Sigmoid colon (tissue), 7 donors: Measurements from ENCODE around the gene ZNF579. TPM values are rescaled to one million over a fixed set of nuclear protein-coding genes. Genes with fewer than 3 reads are reported as not detected.

Experiments
- DNase-seq: peaks from one replicate; pipeline ENCODE4 v3.0.0-alpha.2; 2019
- H3K27ac ChIP-seq, 4 donors: fragments of 200-600 bp; sonication (generic); one replicate each; pipeline ENCODE4 v1.5.1; 2016 to 2019; ENCODE audit warnings: mild to moderate bottlenecking in 1 of 4
- H3K27me3 ChIP-seq, 3 donors: fragments of 200-600 bp; sonication (generic); one replicate each; pipeline ENCODE4 v1.5.1; 2019; ENCODE audit warnings: mild to moderate bottlenecking in 1 of 3
- H3K36me3 ChIP-seq, 4 donors: fragments of 200-600 bp; sonication (generic); one replicate each; pipeline ENCODE4 v1.5.1; 2016 to 2019
- H3K4me1 ChIP-seq, 4 donors: fragments of 200-600 bp; sonication (generic); one replicate each; pipeline ENCODE4 v1.5.1; 2017 to 2019
- H3K4me3 ChIP-seq, 4 donors: fragments of 200-600 bp; sonication (generic); one replicate each; pipeline ENCODE4 v1.5.1; 2017 to 2019; ENCODE audit warnings: mild to moderate bottlenecking in 2 of 4, moderate library complexity in 1 of 4
- H3K9me3 ChIP-seq, 4 donors: fragments of 200-600 bp in 3 of 4; sonication (generic) in 3 of 4; one replicate each; pipeline versions ENCODE4 v1.5.1 to v1.6.1; 2013 to 2019
- EP300 ChIP-seq, 4 donors: sonication (generic); formaldehyde crosslinking; IDR thresholded peaks; one replicate each; pipeline ENCODE4 v1.6.1; 2017; ENCODE audit warnings: antibody characterized with exemption in 4 of 4
- POLR2A ChIP-seq, 2 donors: fragments of 450-650 bp; IDR thresholded peaks; one replicate each; pipeline ENCODE4 v1.6.1; 2016; ENCODE audit warnings: antibody characterized with exemption in 2 of 2, mild to moderate bottlenecking in 2 of 2, moderate library complexity in 2 of 2
- POLR2AphosphoS5 ChIP-seq, 4 donors: sonication (generic); formaldehyde crosslinking; IDR thresholded peaks; one replicate each; pipeline ENCODE4 v1.6.1; 2017; ENCODE audit warnings: antibody characterized with exemption in 4 of 4
- WGBS, 2 donors: extraction: QIAGEN DNeasy Blood & Tissue Kit; methylation state at CpG; one replicate each; pipeline ENCODE4 v1.1.7; 2013; 5-methylcytosine and 5-hydroxymethylcytosine counted together
- intact Hi-C: fragments of 100-400 bp; cut with DNase I; formaldehyde crosslinking; loops from one replicate; pipeline ENCODE4 v1.15.1; 2023
- polyA plus RNA-seq, 3 donors: library from polyadenylated mRNA; stranded (reverse); fragments of 200-250 nt; gene quantifications; one replicate each; pipeline ENCODE4 v1.2.3, GENCODE V29; 2013
- total RNA-seq, 4 donors: library from RNA; depleted of rRNA; stranded (reverse); fragments of >200 nt; gene quantifications; one replicate each; pipeline ENCODE4 v1.1.0, GENCODE V29; 2016
- TF ChIP-seq, protein P1 (sequence below), 4 experiments: fragments of 450-650 bp in 3 of 4; fragments of 200-600 bp in 1 of 4; IDR thresholded peaks; one replicate each; pipeline ENCODE4 v1.5.1; 2016 to 2019; ENCODE audit warnings: antibody characterized with exemption in 4 of 4, mild to moderate bottlenecking in 3 of 4, moderate library complexity in 2 of 4
- donor health status: healthy with polysubstance abuse.
- donor health status: Bipolar disorder and iron deficiency.
- donor health status: healthy.

ZNF579 gene
- total and polyA plus RNA-seq, 7 donors, result 0.69 to 4.0 (median 2.0) TPM

GRCh38 chr19:55590617-55591016, 10.0 kb upstream of the ZNF579 start:
- Histone ChIP-seq H3K9me3 (no peaks in the 10 kb centered on the region), H3K27ac (no peak overlapping the region), H3K4me1 (peaks cover 0 to 23% (median 22%) of the 10 kb centered on the region in 4 donors), H3K4me3 (no peak overlapping the region), H3K27me3 (no peaks in the 10 kb centered on the region), H3K36me3 (peaks cover 0 to 25% (median 0%) of the 10 kb centered on the region in 4 donors)
- 46 to 83% methylated on average over 10 of the region's 10 CpGs for WGBS, 2 donors
- no peak for DNase-seq
- intact Hi-C loops, result no loop called here
- TF ChIP-seq POLR2A (IDR thresholded peaks at IDR 0.05) (no peak), POLR2AphosphoS5 (IDR thresholded peaks at IDR 0.05) (no peak), EP300 (IDR thresholded peaks at IDR 0.05) (no peak)
- TF ChIP-seq, protein P1, sequence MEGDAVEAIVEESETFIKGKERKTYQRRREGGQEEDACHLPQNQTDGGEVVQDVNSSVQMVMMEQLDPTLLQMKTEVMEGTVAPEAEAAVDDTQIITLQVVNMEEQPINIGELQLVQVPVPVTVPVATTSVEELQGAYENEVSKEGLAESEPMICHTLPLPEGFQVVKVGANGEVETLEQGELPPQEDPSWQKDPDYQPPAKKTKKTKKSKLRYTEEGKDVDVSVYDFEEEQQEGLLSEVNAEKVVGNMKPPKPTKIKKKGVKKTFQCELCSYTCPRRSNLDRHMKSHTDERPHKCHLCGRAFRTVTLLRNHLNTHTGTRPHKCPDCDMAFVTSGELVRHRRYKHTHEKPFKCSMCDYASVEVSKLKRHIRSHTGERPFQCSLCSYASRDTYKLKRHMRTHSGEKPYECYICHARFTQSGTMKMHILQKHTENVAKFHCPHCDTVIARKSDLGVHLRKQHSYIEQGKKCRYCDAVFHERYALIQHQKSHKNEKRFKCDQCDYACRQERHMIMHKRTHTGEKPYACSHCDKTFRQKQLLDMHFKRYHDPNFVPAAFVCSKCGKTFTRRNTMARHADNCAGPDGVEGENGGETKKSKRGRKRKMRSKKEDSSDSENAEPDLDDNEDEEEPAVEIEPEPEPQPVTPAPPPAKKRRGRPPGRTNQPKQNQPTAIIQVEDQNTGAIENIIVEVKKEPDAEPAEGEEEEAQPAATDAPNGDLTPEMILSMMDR (IDR thresholded peaks at IDR 0.05), result no peak

GRCh38 chr19:55590109-55590508, 9.5 kb upstream of the ZNF579 start:
- Histone ChIP-seq H3K4me1 (peaks cover 0 to 28% (median 26%) of the 10 kb centered on the region in 4 donors), H3K4me3 (no peak overlapping the region), H3K9me3 (no peaks in the 10 kb centered on the region), H3K27me3 (no peaks in the 10 kb centered on the region), H3K27ac (no peak overlapping the region), H3K36me3 (peaks cover 0 to 20% (median 0%) of the 10 kb centered on the region in 4 donors)
- intact Hi-C loops, result no loop called here
- DNase-seq, result no peak
- WGBS, 2 donors, result 61 to 69% methylated on average over 7 of the region's 7 CpGs
- TF ChIP-seq POLR2A (IDR thresholded peaks at IDR 0.05), result no peak
- TF ChIP-seq POLR2AphosphoS5 (IDR thresholded peaks at IDR 0.05), result no peak
- no peak for TF ChIP-seq EP300 (IDR thresholded peaks at IDR 0.05)
- TF ChIP-seq, protein P1 (IDR thresholded peaks at IDR 0.05), result no peak

DNA sequence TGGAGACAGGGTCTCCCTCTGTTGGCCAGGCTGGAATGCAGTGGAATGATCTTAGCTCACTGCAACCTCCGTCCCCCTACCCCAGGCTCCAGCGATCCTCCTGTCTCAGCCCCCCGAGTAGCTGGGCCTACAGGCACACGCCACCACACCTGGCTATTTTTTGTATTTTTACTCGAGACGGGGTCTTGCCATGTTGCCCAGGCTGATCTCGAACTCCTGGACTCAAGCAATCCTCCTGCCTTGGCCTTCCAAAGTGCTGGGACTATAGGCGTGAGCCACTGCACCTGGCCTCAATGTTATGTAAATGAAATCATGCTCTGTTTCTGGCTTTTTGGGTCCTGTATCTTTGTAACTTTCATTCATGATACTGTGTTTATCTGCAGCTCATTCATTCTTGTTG, 8.1 kb upstream of the ZNF579 start:
- H3K36me3 ChIP-seq, result peaks cover 0 to 16% (median 0%) of the 10 kb centered on the region in 4 donors
- intact Hi-C loops, result no loop called here
- WGBS, 2 donors, result 91 to 92% methylated on average over 8 of the region's 8 CpGs
- H3K9me3 ChIP-seq, result no peaks in the 10 kb centered on the region
- H3K27ac ChIP-seq, result no peak overlapping the region
- no peak overlapping the region for H3K4me3 ChIP-seq
- TF ChIP-seq, protein P1 (IDR thresholded peaks at IDR 0.05), result no peak
- TF ChIP-seq POLR2AphosphoS5 (IDR thresholded peaks at IDR 0.05) (no peak), POLR2A (IDR thresholded peaks at IDR 0.05) (no peak), EP300 (IDR thresholded peaks at IDR 0.05) (no peak)
- DNase-seq, result no peak
- H3K27me3 ChIP-seq, result no peaks in the 10 kb centered on the region
- peaks cover 0 to 28% (median 26%) of the 10 kb centered on the region in 4 donors for H3K4me1 ChIP-seq

- intact Hi-C loops, result no loop called here
- peak overlapping the region in 3 of 4 donors; percentile 1 to 32 (median 3) for H3K27ac ChIP-seq
These were observed 6.5 kb upstream of the ZNF579 start for GRCh38 chr19:55586976-55587668.

More at GRCh38 chr19:55586976-55587668, 6.5 kb upstream of the ZNF579 start:
- Histone ChIP-seq H3K9me3 (no peaks in the 10 kb centered on the region), H3K4me3 (peak overlapping the region in 3 of 4 donors; percentile 25 to 42 (median 41)), H3K27me3 (no peaks in the 10 kb centered on the region), H3K4me1 (peaks cover 0 to 31% (median 27%) of the 10 kb centered on the region in 4 donors), H3K36me3 (peaks cover 0 to 8% (median 0%) of the 10 kb centered on the region in 4 donors)
- DNase-seq, result peak; percentile 96
- TF ChIP-seq, protein P1 (IDR thresholded peaks at IDR 0.05), result no peak
- TF ChIP-seq POLR2AphosphoS5 (IDR thresholded peaks at IDR 0.05), result peak in 2 of 4 donors; percentile 19 to 26
- WGBS, 2 donors, result 1% methylated on average over 40 of the region's 40 CpGs
